ENCODE measurements around the gene CA7.

DNA sequence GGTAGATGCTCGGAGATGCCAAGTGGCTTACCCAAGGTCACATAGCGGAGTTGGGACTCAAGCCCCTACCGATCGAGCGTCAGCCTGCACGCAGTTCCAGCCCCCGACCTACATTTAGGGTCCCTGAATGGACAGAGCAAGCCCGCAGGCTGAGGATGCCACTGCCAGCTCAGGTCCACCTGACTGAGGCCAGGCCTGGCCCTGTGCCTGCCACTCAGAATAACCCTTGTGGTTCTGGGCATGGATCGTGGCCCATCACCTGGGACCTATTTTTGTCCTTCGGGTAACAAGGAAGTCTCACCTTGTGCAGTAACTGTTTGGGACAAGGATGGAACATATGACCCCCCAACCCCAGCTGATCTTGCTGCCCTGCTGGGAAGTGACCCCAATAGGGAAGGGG, 57.4 kb downstream of the CA7 start:
- TF ChIP-seq CTCF (IDR thresholded peaks at IDR 0.05; ENCODE audit: low read length) (no peak), EZH2 (optimal IDR thresholded peaks at IDR 0.05; ENCODE audit: low read depth, low read length) (no peak), EZH2phosphoT487 (IDR thresholded peaks at IDR 0.05; ENCODE audit: low read length) (no peak)
